Naive thymus-derived CD4-positive, alpha-beta T cell (primary cell): ENCODE results near the gene PUSL1. TPM values are rescaled to one million over a fixed set of nuclear protein-coding genes. Genes with fewer than 3 reads are reported as not detected.
A peak's percentile ranks its signal among the peaks of the same experiment; 100 is the strongest.

Source experiments
- ATAC-seq: fragments of 150-1000 bp; cut with Tn5 transposase; 2 replicates; pipeline ENCODE4 v1.10.0; 2021; ENCODE audit warnings: mild to moderate bottlenecking, moderate library complexity
- CTCF ChIA-PET: fragments of 350-600 bp; sonication (Branson Sonifier 250); formaldehyde crosslinking; loops from one replicate; lab custom pipeline; 2021; ENCODE audit warnings: antibody characterized with exemption; lab: Charles Lee
- POLR2A ChIA-PET: fragments of 350-600 bp; sonication (Branson Sonifier 250); formaldehyde crosslinking; loops from one replicate; lab custom pipeline; 2021; ENCODE audit warnings: antibody characterized with exemption, inconsistent platforms; lab: Charles Lee
- DNase-seq, 9 donors: peaks; one replicate each; pipeline versions ENCODE4 v3.0.0 to v3.0.0-alpha.2; 2020 to 2022; ENCODE audit warnings: mixed read lengths in 1 of 9
- H3K27ac ChIP-seq: one replicate; pipeline ENCODE4 v1.7.0; 2013; ENCODE audit warnings: mild to moderate bottlenecking, low read depth, low read length, moderate library complexity
- H3K27me3 ChIP-seq, 2 donors: one replicate each; pipeline ENCODE4 v1.7.0; 2013; ENCODE audit warnings: low read length in 2 of 2, mild to moderate bottlenecking in 2 of 2, moderate library complexity in 2 of 2; ENCODE audit not compliant: control insufficient read depth in 2 of 2, insufficient read depth in 2 of 2
- H3K36me3 ChIP-seq, 3 experiments: 1 replicate in 2 of 3; 2 replicates in 1 of 3; pipeline ENCODE4 v1.7.0; 2013; ENCODE audit warnings: low read length in 3 of 3, mild to moderate bottlenecking in 3 of 3, moderate library complexity in 1 of 3; ENCODE audit not compliant: insufficient read depth in 3 of 3, control insufficient read depth in 2 of 3
- H3K4me1 ChIP-seq, 2 donors: one replicate each; pipeline ENCODE4 v1.7.0; 2013; ENCODE audit warnings: low read length in 2 of 2, mild to moderate bottlenecking in 2 of 2, moderate library complexity in 1 of 2; ENCODE audit not compliant: control insufficient read depth in 2 of 2, insufficient read depth in 2 of 2
- H3K4me3 ChIP-seq: 2 replicates; pipeline ENCODE4 v1.7.0; 2013; ENCODE audit warnings: mild to moderate bottlenecking, low read length
- H3K9me3 ChIP-seq, 3 experiments: 1 replicate in 2 of 3; 2 replicates in 1 of 3; pipeline ENCODE4 v1.7.0; 2013; ENCODE audit warnings: low read length in 3 of 3; ENCODE audit not compliant: control insufficient read depth in 2 of 3
- H3K27ac Mint-ChIP-seq, 9 donors: one replicate each; pipeline ENCODE4 v1.8.0; 2020 to 2022; ENCODE audit warnings: mixed read lengths in 9 of 9, mild to moderate bottlenecking in 8 of 9, moderate library complexity in 5 of 9, inconsistent platforms in 2 of 9
- H3K27me3 Mint-ChIP-seq, 5 donors: one replicate each; pipeline ENCODE4 v1.8.0; 2021 to 2022; ENCODE audit warnings: mixed read lengths in 5 of 5, mild to moderate bottlenecking in 1 of 5
- H3K36me3 Mint-ChIP-seq, 5 donors: one replicate each; pipeline ENCODE4 v1.8.0; 2020 to 2022; ENCODE audit warnings: mixed read lengths in 5 of 5, mild to moderate bottlenecking in 3 of 5, inconsistent platforms in 1 of 5
- H3K4me1 Mint-ChIP-seq, 7 donors: one replicate each; pipeline ENCODE4 v1.8.0; 2020 to 2022; ENCODE audit warnings: mixed read lengths in 7 of 7, mild to moderate bottlenecking in 3 of 7, inconsistent platforms in 1 of 7
- H3K4me3 Mint-ChIP-seq, 10 donors: one replicate each; pipeline ENCODE4 v1.8.0; 2020 to 2022; ENCODE audit warnings: mild to moderate bottlenecking in 10 of 10, mixed read lengths in 10 of 10, moderate library complexity in 6 of 10, inconsistent platforms in 2 of 10
- H3K9me3 Mint-ChIP-seq, 11 donors: one replicate each; pipeline ENCODE4 v1.8.0; 2020 to 2022; ENCODE audit warnings: mixed read lengths in 11 of 11, mild to moderate bottlenecking in 4 of 11, inconsistent platforms in 1 of 11, moderate library complexity in 1 of 11
- intact Hi-C, 2 donors: fragments of 100-400 bp; cut with micrococcal nuclease; formaldehyde crosslinking; loops; one replicate each; pipeline ENCODE4 v1.15.1; 2023
- polyA plus RNA-seq, 2 donors: library from polyadenylated mRNA; unstranded; fragments of 300-500 nt; fragmentation: Illumina TruSeq; gene quantifications; one replicate each; pipeline ENCODE4 v1.2.3, GENCODE V29; 2021
- total RNA-seq, 6 experiments: library from RNA in 5 of 6; stranded (reverse) in 5 of 6; gene quantifications; 1 replicate in 5 of 6; 2 replicates in 1 of 6; pipeline ENCODE4 v1.2.3 and lab custom pipeline; 2021 to 2026

Gene PUSL1
- total and polyA plus RNA-seq, 7 experiments from 2014 or later, result 16.2 to 26.1 (median 19.4) TPM

- H3K27ac Mint-ChIP-seq, result no peak overlapping the region
- intact Hi-C loops, result no loop called here
- no peaks in the 10 kb centered on the region for H3K27me3 Mint-ChIP-seq
- Histone ChIP-seq H3K27ac (no peak overlapping the region), H3K9me3 (no peaks in the 10 kb centered on the region), H3K4me1 (no peaks in the 10 kb centered on the region), H3K27me3 (no peaks in the 10 kb centered on the region), H3K36me3 (peaks cover 0 to 11% (median 0%) of the 10 kb centered on the region in 3 experiments), H3K4me3 (no peak overlapping the region)
- POLR2A ChIA-PET, result no interaction called here
- CTCF ChIA-PET, result no interaction called here
- DNase-seq (no peak), ATAC-seq (no peak)
- no peaks in the 10 kb centered on the region for H3K9me3 Mint-ChIP-seq
- H3K4me1 Mint-ChIP-seq, result peaks cover 0 to 2% (median 0%) of the 10 kb centered on the region in 7 donors
- H3K4me3 Mint-ChIP-seq, result no peak overlapping the region
- no peaks in the 10 kb centered on the region for H3K36me3 Mint-ChIP-seq
Measured at GRCh38 chr1:1297802-1298424, 10.5 kb upstream of the PUSL1 start.

GRCh38 chr1:1298861-1299685 lies 9.3 kb upstream of the PUSL1 start:
- ATAC-seq (no peak), DNase-seq (no peak)
- Mint-ChIP-seq H3K36me3 (no peaks in the 10 kb centered on the region), H3K27ac (no peak overlapping the region), H3K4me3 (no peak overlapping the region), H3K4me1 (peaks cover 0 to 2% (median 0%) of the 10 kb centered on the region in 7 donors), H3K27me3 (no peaks in the 10 kb centered on the region), H3K9me3 (no peaks in the 10 kb centered on the region)
- ChIA-PET POLR2A (interaction anchor here (1.0 kb wide), 1 partner anchor 12 kb away, joined by 3 read pairs; no protein-coding TSS in a partner anchor), CTCF (no interaction called here)
- no peak overlapping the region for H3K4me3 ChIP-seq
- intact Hi-C loops, result no loop called here
- H3K27me3 ChIP-seq, result no peaks in the 10 kb centered on the region
- no peaks in the 10 kb centered on the region for H3K9me3 ChIP-seq
- peaks cover 0 to 11% (median 0%) of the 10 kb centered on the region in 3 experiments for H3K36me3 ChIP-seq
- no peaks in the 10 kb centered on the region for H3K4me1 ChIP-seq
- no peak overlapping the region for H3K27ac ChIP-seq

GRCh38 chr1:1299686-1300351 lies 8.6 kb upstream of the PUSL1 start:
- H3K27me3 ChIP-seq, result no peaks in the 10 kb centered on the region
- POLR2A ChIA-PET, result interaction anchor here (1.0 kb wide), 1 partner anchor 11 kb away, joined by 3 read pairs; no protein-coding TSS in a partner anchor
- H3K27ac Mint-ChIP-seq, result no peak overlapping the region

DNA sequence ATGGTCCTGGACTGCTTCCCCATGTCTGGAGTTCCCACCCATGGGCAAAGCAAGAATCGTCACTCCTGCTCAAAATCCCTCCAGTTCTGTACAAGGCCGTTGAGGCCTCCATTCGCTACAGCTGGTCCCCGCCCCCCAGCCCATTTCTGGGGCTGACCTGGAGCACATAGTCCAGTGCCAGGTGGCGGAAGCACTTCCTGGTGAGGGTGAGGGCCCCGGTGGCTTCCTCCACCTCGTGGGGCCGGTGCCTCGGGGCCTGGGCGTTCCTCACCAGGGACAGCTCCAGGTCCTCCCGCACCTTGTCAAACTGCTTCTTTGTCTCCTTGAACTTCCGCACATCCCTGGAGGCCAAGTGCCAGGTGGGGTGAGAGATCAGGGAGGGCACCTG lies 8.1 kb upstream of the PUSL1 start:
- ChIA-PET POLR2A (interaction anchor here (1.0 kb wide), 1 partner anchor 11 kb away, joined by 3 read pairs; no protein-coding TSS in a partner anchor), CTCF (interaction anchor here (0.8 kb wide), 1 partner anchor 9 kb away, joined by 3 read pairs; no protein-coding TSS in a partner anchor)
- no peak overlapping the region for H3K27ac ChIP-seq
- DNase-seq, result no peak
- H3K36me3 Mint-ChIP-seq, result no peaks in the 10 kb centered on the region
- H3K27me3 Mint-ChIP-seq, result no peaks in the 10 kb centered on the region
- H3K4me3 Mint-ChIP-seq, result no peak overlapping the region
- no peak for ATAC-seq
- H3K4me1 Mint-ChIP-seq, result peaks cover 0 to 9% (median 4%) of the 10 kb centered on the region in 7 donors
- H3K27ac Mint-ChIP-seq, result no peak overlapping the region
- H3K4me1 ChIP-seq, result peaks cover 9 to 11% of the 10 kb centered on the region in 2 donors
- H3K27me3 ChIP-seq, result no peaks in the 10 kb centered on the region
- H3K4me3 ChIP-seq, result no peak overlapping the region
- H3K9me3 Mint-ChIP-seq, result no peaks in the 10 kb centered on the region
- intact Hi-C loops, result loop anchor here in 1 of 2 donors (10.0 kb wide), 1 partner anchor 286 kb away; the partner anchor contains the start of gene ISG15
- peaks cover 0 to 11% (median 0%) of the 10 kb centered on the region in 3 experiments for H3K36me3 ChIP-seq
- no peaks in the 10 kb centered on the region for H3K9me3 ChIP-seq

More at GRCh38 chr1:1299686-1300351, 8.6 kb upstream of the PUSL1 start:
- H3K36me3 ChIP-seq, result peaks cover 0 to 11% (median 0%) of the 10 kb centered on the region in 3 experiments
- DNase-seq (peak in 3 of 9 donors; percentile 29 to 37 (median 33)), ATAC-seq (peak; percentile 59)
- Mint-ChIP-seq H3K9me3 (no peaks in the 10 kb centered on the region), H3K4me1 (peaks cover 0 to 5% (median 0%) of the 10 kb centered on the region in 7 donors), H3K36me3 (no peaks in the 10 kb centered on the region), H3K4me3 (no peak overlapping the region), H3K27me3 (no peaks in the 10 kb centered on the region)
- H3K4me3 ChIP-seq, result no peak overlapping the region
- H3K27ac ChIP-seq, result no peak overlapping the region
- intact Hi-C loops, result loop anchor here in 1 of 2 donors (10.0 kb wide), 1 partner anchor 285 kb away; the partner anchor contains the start of gene ISG15
- peaks cover 4 to 5% of the 10 kb centered on the region in 2 donors for H3K4me1 ChIP-seq
- CTCF ChIA-PET, result interaction anchor here (0.8 kb wide), 1 partner anchor 8 kb away, joined by 3 read pairs; no protein-coding TSS in a partner anchor
- H3K9me3 ChIP-seq, result no peaks in the 10 kb centered on the region

DNA sequence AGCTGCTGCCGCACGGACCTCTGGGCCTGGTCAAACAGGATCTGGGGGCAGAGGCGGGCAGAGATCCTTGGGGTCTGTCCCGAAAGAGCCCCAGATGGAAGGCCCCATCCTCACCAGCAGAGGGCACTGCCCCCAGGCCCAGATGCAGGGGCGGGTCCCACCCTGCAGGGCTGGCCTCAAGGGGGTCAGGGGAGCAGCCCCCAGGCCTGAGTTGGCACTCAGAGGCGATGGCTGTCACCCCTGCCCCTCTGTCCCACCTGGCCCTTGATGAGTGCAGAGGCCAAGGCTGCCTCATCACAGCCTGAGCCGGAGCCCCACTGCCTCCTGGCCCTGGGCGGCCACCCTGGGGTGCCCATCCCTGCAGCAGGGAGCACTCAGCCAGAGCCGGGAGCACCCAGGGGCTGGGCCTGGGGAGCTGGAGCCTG lies 6.4 kb upstream of the PUSL1 start:
- Histone ChIP-seq H3K9me3 (no peaks in the 10 kb centered on the region), H3K27me3 (no peaks in the 10 kb centered on the region), H3K4me1 (peaks cover 21 to 25% of the 10 kb centered on the region in 2 donors), H3K27ac (no peak overlapping the region), H3K36me3 (peaks cover 0 to 4% (median 0%) of the 10 kb centered on the region in 3 experiments), H3K4me3 (no peak overlapping the region)
- Mint-ChIP-seq H3K4me1 (peaks cover 11 to 22% (median 16%) of the 10 kb centered on the region in 7 donors), H3K36me3 (peaks cover 0 to 4% (median 0%) of the 10 kb centered on the region in 5 donors), H3K27ac (no peak overlapping the region), H3K9me3 (peaks cover 0 to under 1% (median 0%) of the 10 kb centered on the region in 11 donors), H3K4me3 (no peak overlapping the region), H3K27me3 (no peaks in the 10 kb centered on the region)
- ATAC-seq (no peak), DNase-seq (no peak)
- intact Hi-C loops, result loop anchor here in 1 of 2 donors (10.0 kb wide), 1 partner anchor 287 kb away; the partner anchor contains the start of gene ISG15
- CTCF ChIA-PET, result no interaction called here
- POLR2A ChIA-PET, result no interaction called here

DNA sequence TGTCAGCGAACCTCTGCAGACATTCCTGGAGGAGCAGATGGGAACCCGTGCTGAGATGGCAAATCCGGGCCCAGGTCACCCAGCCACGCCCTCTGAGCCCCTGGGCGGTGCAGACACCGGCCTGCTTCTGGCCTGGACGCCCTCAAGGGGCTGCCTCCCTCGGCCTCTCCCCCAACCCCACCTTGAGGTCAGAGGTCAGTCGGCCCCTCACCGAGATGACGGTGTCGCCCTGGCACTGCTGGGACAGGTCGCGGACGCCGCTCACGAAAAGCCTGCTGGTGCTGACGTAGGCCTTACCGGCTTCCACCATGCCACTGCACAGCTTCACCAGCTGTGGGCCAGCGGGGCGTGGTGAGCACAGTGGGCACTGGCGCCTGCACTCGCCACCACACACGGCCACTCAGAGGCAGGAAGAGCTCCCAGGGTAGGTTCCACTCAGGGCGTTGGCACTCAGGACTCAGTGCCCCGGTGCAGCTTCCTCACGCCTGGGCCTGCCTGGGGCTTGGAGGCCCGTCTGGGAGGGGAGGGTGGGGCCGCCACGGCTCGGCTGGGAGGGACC lies 5.4 kb upstream of the PUSL1 start:
- H3K27me3 ChIP-seq, result no peaks in the 10 kb centered on the region
- intact Hi-C loops, result loop anchor here in 1 of 2 donors (10.0 kb wide), 1 partner anchor 288 kb away; the partner anchor contains the start of gene ISG15
- ATAC-seq (no peak), DNase-seq (no peak)
- ChIA-PET POLR2A (interaction anchor here (1.3 kb wide), 1 partner anchor 11 kb away, joined by 3 read pairs; no protein-coding TSS in a partner anchor), CTCF (no interaction called here)
- Mint-ChIP-seq H3K27ac (no peak overlapping the region), H3K4me1 (peaks cover 11 to 24% (median 18%) of the 10 kb centered on the region in 7 donors), H3K36me3 (peaks cover 0 to 4% (median 0%) of the 10 kb centered on the region in 5 donors), H3K4me3 (no peak overlapping the region), H3K9me3 (peaks cover 0 to 2% (median 0%) of the 10 kb centered on the region in 11 donors), H3K27me3 (no peaks in the 10 kb centered on the region)
- H3K9me3 ChIP-seq, result no peaks in the 10 kb centered on the region
- no peak overlapping the region for H3K4me3 ChIP-seq
- peaks cover 0 to 1% (median 0%) of the 10 kb centered on the region in 3 experiments for H3K36me3 ChIP-seq
- peaks cover 23 to 29% of the 10 kb centered on the region in 2 donors for H3K4me1 ChIP-seq
- H3K27ac ChIP-seq, result no peak overlapping the region
